GM19455 (cell line): ENCODE data around the gene PRDX3.

Experiments used
- ATAC-seq: cut with Tn5 transposase; IDR thresholded peaks from one replicate; pipeline ENCODE4 v1.9.1; 2021; ENCODE audit not compliant: unreplicated experiment

Gene PRDX3

DNA sequence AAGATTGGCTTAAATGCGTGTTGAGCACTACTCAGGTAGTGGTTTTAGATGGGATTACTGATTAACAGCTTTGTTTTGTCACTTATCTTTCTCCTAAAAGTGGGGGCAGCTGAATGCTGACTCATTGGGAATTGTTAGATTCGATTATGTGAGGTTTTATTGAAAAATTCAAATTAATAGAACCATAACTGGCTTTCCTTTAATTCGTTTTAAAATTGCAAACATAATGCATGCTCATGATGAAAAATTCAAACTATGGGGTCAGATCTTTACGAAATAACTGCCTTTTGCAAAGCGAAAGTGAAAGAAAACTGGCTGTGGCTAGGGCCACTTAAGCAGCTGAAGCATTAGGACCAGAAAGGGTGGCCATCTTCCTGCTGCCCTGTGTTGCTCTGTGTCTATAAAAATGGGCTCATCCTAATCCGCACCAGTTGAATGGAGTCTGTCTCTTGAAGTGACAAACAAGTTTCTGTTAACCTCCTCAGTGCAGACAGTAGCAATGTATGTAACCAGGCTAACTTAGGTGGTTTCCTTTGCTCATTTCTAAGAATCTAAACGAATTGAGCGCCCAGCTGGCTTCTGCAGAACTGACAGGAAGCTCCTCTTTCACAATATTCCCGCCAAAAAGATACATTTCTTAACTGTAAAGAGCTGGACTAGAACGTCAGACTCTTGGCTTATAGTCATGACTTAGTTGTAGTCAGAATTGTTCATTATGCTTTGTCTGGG is 46.9 kb downstream of the PRDX3 start:
- ATAC-seq: no peak

DNA sequence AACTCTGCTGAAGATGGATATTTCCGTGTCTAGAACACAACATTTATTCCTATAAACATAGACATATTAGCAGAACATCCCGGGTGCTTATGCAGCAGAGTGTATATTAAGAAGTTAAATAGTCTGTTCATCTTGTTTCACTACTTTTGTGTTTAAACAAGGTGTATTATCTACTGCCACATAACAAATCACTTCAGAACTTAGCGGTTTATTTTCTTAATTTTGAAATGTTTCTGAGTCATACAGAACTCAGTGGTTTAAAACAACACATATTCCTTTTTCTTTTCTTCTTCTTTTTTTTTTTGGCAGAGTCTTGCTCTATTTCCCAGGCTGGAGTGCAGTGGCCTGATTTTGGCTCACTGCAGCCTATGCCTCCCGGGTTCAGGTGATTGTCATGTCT is 48.9 kb downstream of the PRDX3 start:
- no peak for ATAC-seq

- ATAC-seq: no peak
These were observed 52.7 kb downstream of the PRDX3 start for GRCh38 chr10:119125942-119126341.

GRCh38 chr10:119120875-119121274 is 57.7 kb downstream of the PRDX3 start:
- no peak for ATAC-seq

DNA sequence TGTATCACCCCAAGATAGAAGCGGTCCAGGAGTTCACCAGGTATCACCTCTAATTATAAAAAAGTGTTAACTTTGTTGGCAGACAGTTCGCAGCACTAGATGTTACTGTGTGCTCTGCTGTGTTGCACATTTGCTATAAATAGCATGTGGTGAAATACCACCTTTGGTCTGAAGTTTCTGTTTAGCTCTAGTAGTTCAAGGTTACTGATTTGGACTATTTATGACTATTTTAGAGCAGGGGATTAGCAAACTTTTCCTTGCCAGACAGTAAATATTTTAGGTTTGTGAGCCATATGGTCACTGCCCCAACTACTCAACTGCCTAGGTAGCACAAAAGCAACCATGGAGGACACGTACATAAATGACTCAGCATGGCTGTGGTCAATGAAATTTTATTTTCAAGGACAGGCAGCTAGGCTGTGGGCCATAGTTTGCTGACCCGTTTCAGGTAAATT is 58.2 kb downstream of the PRDX3 start:
- ATAC-seq: peak; percentile 87

GRCh38 chr10:119119400-119119799 is 59.2 kb downstream of the PRDX3 start:
- ATAC-seq: no peak

GRCh38 chr10:119118231-119118630 is 60.4 kb downstream of the PRDX3 start:
- ATAC-seq: no peak
